ENCODE data around the gene TRIM63. TPM values are rescaled to one million over a fixed set of nuclear protein-coding genes. Genes with fewer than 3 reads are reported as not detected.

TRIM63 gene
- polyA plus RNA-seq, 1 of the 3 experiments (the other 2 are of a cell fraction) = not detected

- Histone ChIP-seq H3K4me3 (ENCODE audit: low read depth in 2 of 2, low read length in 1 of 2) (no peak overlapping the region), H3K9ac (no peak overlapping the region), H3K9me3 (no peaks in the 10 kb centered on the region), H3K79me2 (ENCODE audit: insufficient read depth) (no peaks in the 10 kb centered on the region), H3K27me3 (ENCODE audit: insufficient read depth) (no peaks in the 10 kb centered on the region), H3F3A (replicated peaks; ENCODE audit: insufficient read depth) (no peaks in the 10 kb centered on the region), H2AFZ (ENCODE audit: low read depth) (no peak overlapping the region), H3K9me2 (no peaks in the 10 kb centered on the region), H3K4me2 (no peak overlapping the region), H4K20me1 (ENCODE audit: insufficient read depth) (no peaks in the 10 kb centered on the region), H3K36me3 (replicated peaks in 1 of 2; ENCODE audit: control insufficient read depth in 1 of 2, insufficient read depth in 2 of 2, low read length in 1 of 2) (no peaks in the 10 kb centered on the region), H3K4me1 (ENCODE audit: control insufficient read depth in 1 of 2, insufficient read depth in 2 of 2, low read depth in 1 of 2, low read length in 1 of 2) (peaks cover 8 to 49% of the 10 kb centered on the region in 2 experiments; a peak in 2 of 4 replicates), H3K27ac (ENCODE audit: low read depth in 2 of 2, low read length in 1 of 2) (no peak overlapping the region)
- ChIA-PET CTCF (interaction anchor here (0.9 to 3.0 kb wide), 4 partner anchors 10 to 23 kb away, joined by 3 to 12 read pairs (median 6); partner anchors contain the start of gene PAFAH2), POLR2A (no interaction called here)
- no peak for DNase-seq
- TF ChIP-seq FOXJ3 (CRISPR knock-in tag; IDR thresholded peaks at IDR 0.05) (no peak), IRF3 (IDR thresholded peaks at IDR 0.05; ENCODE audit: low read depth, low read length) (no peak), CTCF (IDR thresholded peaks at IDR 0.05) (no peak), NFIC (IDR thresholded peaks at IDR 0.05; ENCODE audit: borderline replicate concordance) (no peak), GATA2 (CRISPR knock-in tag; IDR thresholded peaks at IDR 0.05) (no peak), RCOR1 (IDR thresholded peaks at IDR 0.05; ENCODE audit: low read length) (no peak), EP300 (IDR thresholded peaks at IDR 0.05; ENCODE audit: borderline replicate concordance in 1 of 2, low read depth in 1 of 2, low read length in 1 of 2) (no peak), ZBTB33 (IDR thresholded peaks at IDR 0.05; ENCODE audit: borderline replicate concordance, low read depth) (no peak), MXI1 (IDR thresholded peaks at IDR 0.05; ENCODE audit: low read depth, low read length) (no peak), EZH2phosphoT487 (IDR thresholded peaks at IDR 0.05; ENCODE audit: borderline replicate concordance, low read depth) (no peak), YY1 (IDR thresholded peaks at IDR 0.05; ENCODE audit: low read depth) (no peak), USF2 (IDR thresholded peaks at IDR 0.05; ENCODE audit: borderline replicate concordance, low read depth, low read length) (no peak), CHD2 (IDR thresholded peaks at IDR 0.05; ENCODE audit: low read length, partially characterized antibody) (no peak), TEAD4 (IDR thresholded peaks at IDR 0.05; ENCODE audit: borderline replicate concordance, insufficient read depth) (no peak), SMC3 (IDR thresholded peaks at IDR 0.05; ENCODE audit: low read depth, low read length) (no peak), POLR2AphosphoS5 (IDR thresholded peaks at IDR 0.05; ENCODE audit: low read depth, low read length) (no peak), SIN3A (IDR thresholded peaks at IDR 0.05; ENCODE audit: borderline replicate concordance, low read depth, low read length) (no peak), ELF1 (IDR thresholded peaks at IDR 0.05) (no peak), USF1 (IDR thresholded peaks at IDR 0.05; ENCODE audit: borderline replicate concordance, low read depth) (no peak)
- WGBS (ENCODE audit: low lambda C conversion rate) = 71% methylated on average over 6 of the region's 6 CpGs
These were observed 47.1 kb downstream of the TRIM63 start for GRCh38 chr1:26020330-26020768.

Data from SK-N-SH (cell line).